ENCODE results near the gene KRTAP20-3.

KRTAP20-3 gene

DNA sequence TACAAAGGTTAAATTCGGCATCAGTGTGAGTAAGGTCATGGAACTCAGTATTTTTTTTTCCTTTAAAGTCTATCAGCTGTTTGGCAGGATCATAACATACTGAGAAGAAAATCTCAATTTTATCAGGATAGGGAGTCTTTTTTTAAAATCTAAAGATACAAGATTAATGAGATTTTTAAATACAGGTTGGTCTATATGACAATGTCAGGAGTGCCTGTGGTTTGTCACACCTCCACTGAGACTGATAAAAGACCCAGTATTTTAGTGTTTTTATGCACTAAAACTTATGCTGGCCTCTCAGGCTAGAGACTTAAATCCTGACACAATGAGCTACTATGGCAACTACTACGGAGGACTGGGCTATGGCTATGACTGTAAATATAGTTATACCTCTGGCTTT, at the start of gene KRTAP20-3:
KRTAP20-3 (plus strand) TSS at position 301 of the 400 bp plus-strand sequence.
- DNase-seq, result no peak

DNA sequence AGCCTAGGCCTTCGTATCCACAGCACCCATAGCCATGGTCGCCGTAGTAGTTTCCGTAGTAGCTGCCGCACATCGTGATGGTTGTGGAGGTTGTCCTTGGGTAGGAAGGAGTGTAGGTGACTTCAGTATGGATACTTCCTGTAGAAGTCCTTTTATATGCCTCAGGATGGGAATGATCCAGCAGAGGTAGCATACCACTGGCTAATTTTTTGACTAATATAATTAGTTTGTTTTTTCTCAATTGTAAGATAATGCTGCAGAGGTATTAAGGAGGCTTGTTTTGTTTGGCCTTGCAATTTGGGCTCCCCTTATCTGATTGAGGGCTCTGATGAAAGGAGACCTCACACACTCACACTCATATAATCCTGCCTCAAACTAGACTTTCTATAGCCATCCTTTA, 43.9 kb upstream of the KRTAP20-3 start, which contains the start of gene KRTAP6-2:
KRTAP6-2 (minus strand) TSS at position 101 of the 400 bp plus-strand sequence; CDS start at position 73, 28 bp downstream.
- DNase-seq, result no peak

DNA sequence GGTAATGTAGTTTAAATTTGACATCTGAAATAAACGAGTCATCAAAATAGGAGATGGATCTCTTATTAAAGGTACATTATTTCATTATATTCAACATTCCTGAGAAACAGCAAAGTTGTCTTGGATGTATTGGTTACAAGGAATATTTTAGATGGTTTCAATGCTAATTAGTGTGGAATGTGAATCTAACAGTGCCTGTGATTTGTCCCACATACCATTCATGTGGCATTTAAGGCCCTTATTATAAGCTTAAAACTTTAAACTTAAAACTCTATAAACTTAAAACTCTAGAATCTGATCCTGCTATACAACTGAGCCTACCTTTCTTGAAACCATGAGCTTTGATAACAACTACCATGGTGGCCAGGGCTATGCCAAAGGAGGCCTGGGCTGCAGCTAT, 41.9 kb upstream of the KRTAP20-3 start, which contains the start of gene KRTAP22-1:
KRTAP22-1 (plus strand) TSS at position 301 of the 400 bp plus-strand sequence.
- DNase-seq, result no peak

DNA sequence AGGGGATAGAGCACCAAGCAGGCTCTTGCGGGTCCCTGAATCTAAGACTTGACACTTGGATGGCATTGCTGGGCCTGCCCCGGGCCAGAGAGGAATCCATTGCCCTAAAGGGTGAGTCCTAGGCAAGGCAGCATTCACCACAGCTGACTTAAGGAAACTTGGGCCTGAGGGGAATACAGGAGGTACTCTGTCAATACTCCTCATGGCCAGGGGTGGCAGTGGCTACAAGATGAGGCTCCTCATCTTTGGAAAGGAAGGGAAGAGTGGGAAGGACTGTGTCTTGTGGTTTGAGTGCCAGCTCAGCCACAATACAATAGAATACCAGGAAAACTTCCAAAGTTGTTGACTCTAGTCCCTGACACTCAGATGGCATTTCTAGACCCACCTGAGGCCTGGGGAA, 36.7 kb upstream of the KRTAP20-3 start:
- DNase-seq, result no peak

DNA sequence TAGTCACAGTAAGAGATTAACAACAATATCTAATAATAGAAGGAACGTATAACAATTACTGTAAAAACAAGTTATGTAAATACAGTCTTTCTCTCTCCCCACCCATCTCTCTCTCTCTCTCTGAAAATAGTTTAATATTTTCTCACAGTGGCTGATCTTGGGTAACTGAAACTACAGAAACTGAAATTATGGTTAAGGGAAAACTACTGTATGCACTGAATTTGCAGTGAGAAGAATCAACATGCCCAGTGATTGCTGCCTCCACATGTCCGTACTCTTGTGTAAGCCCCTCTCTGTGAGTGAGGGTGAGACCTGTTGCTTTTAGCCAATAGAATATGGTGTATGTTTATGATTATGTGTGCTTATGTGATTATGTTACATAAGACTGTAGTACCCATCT, 30.5 kb upstream of the KRTAP20-3 start:
- no peak for DNase-seq

DNA sequence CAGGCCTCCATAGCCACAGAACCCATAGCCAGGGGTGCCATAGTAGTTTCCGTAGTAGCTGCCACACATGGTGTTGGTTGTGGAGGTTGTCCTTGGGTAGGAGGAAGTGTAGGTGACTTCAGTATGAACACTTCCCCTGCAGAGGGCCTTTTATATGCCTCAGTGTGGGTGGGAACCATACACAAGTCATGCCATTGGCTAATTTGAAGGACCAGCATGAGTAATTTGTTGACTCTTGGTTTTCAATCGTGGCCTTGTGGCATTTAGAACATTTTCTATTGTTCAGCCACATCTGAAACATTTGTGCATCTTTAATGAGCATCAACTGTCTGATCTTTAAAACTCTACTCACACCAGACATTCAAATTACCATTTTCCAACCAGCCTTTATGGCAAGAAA, 28.8 kb upstream of the KRTAP20-3 start, which contains the start of gene KRTAP6-1:
KRTAP6-1 (minus strand) TSS at position 95 of the 400 bp plus-strand sequence; CDS start at position 69, 26 bp downstream.
- no peak for DNase-seq

DNA sequence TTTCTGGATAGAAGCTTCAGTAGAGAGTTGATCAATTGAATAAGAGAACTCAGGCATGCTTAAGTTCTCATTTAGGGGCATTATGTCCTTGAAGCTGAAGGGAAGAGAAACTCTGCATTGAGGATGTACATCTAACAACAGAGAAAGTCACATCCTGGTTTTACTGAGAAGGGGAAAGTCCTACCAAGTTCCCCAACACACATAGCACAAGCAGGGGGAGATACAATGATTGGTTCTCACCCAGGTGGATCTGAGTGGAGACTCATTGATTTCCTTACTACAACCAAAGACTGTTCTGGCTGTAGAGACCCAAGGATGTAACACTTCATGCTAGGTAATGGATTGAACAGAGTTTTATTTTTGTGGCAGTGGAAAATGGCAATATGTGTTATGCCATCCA, 27.5 kb upstream of the KRTAP20-3 start:
- DNase-seq, result no peak

DNA sequence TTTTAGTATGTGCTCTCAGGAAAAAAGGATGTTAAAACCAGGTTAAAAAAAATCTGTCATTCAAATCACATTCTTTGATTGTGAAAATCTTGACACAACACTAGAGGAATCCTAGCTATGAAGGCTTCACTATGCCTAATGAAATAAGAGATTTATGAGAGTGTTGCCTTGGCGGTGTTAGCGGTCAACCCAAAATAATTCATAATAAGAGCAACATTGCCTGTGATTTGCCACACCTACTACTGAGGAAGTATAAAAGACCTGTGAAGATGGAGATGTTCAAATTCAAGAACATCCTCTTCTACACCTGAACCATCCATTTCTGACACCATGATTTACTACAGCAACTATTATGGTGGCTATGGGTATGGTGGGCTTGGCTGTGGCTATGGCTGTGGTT, 26.5 kb upstream of the KRTAP20-3 start, which contains the start of gene KRTAP20-1:
KRTAP20-1 (plus strand) TSS at position 301 of the 400 bp plus-strand sequence; CDS start at position 331, 30 bp downstream.
- no peak for DNase-seq

DNA sequence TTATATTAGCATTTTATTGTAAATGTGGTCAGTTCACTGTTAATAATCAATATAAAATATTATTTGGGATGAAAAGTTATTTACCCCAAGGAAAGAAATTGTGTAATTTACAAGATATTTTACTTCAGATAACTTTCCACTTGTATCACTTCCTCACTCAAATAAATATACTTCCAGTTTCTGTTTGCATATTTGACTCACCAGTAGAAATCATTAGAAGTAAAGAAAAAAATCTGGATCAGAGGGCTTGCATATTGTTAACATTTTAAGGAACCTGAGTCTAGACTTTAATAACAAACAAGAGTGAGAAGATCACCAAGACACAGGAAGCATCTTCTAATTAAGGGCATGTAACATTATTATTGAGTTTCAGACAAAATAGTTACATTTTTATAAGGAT, 22.6 kb upstream of the KRTAP20-3 start:
- no peak for DNase-seq

DNA sequence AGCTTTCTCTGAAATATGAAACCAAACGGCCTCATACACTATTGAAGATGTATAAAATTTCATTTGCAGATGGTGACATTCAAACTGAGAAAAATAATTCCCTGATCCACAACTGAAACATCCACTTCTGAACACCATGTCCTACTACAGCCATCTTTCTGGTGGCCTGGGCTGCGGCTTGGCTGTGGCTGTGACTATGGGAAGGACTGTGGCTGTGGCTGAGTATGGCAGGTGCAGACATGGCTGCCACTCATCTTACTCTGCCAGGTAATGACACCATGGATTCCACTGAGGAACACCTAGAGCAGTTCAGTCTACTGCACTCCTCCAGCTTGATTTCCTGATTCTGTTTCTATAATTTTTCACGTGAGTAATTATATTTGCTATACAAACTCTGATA, 22.1 kb upstream of the KRTAP20-3 start, which contains the start of gene KRTAP20-4:
KRTAP20-4 (plus strand) TSS at position 106 of the 400 bp plus-strand sequence.
- no peak for DNase-seq

DNA sequence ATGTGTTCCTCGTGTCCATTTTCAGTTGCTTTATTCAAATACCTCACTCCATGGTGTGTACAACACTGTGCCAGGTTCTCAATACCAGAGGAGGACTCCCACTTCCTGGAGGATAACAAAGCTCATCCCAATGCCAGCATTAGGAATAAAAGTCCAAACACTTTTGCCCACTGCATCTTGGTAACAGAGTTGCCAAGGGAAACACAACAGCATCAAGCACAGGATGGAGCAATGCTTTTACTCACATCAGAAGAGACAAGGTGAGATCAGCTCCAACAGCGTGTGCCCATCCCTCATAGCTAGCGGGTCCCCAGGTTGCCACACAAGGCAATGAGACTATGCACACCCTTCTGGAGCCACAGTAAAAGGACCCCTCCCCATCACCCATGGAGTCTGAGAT, 19.3 kb upstream of the KRTAP20-3 start:
- no peak for DNase-seq

DNA sequence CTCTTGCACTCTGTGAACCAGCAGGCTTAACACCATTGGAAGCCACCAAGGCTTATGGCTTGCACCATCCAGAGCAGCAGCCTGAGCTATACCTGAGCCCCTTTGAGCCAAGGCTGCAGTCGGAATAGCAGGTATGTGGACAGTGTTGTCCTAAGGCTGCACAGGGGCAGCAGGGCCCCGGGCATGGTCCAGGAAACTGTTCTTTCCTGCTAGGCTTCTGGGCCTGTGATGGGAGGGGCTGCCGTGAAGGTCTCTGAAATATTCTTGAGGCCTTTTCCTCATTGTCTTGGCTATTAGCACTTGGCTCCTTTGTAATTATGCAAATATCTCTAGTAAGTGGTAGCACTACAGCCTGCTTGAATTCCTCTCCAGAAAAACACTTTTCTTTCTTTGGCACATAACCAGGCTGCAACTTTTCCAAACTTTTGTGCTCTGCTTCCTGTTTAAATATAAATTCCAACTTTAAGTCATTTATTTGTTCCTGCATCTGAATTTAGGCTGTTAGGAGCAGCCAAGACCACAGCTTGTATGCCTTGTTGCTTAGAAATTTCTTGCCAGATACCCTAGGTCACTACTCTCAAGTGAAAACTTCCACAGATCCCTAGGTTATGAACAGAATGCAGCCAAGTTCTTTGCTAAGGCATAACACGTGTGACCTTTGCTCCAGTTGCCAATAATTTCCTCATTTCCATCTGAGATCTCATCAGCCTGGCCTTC, 17.1 kb upstream of the KRTAP20-3 start:
- DNase-seq, result no peak

DNA sequence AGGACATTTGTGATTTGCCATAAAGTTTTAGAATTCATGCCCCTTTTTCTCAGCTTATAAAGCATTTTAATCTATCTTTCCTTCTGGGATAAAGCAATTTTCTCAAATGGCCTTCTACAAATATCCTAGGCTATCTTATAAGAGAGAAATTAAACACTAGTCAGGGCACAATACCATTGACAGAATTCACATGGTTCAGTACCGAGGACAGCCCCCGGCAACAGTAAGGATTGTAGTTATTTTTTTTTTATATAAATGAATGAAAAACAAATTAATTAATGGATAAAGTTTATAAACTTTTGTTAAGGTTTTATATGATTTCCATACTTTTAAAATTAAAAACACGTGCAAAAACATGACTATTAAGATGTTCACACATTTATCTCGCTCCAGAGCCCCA, 14.6 kb upstream of the KRTAP20-3 start:
- no peak for DNase-seq

DNA sequence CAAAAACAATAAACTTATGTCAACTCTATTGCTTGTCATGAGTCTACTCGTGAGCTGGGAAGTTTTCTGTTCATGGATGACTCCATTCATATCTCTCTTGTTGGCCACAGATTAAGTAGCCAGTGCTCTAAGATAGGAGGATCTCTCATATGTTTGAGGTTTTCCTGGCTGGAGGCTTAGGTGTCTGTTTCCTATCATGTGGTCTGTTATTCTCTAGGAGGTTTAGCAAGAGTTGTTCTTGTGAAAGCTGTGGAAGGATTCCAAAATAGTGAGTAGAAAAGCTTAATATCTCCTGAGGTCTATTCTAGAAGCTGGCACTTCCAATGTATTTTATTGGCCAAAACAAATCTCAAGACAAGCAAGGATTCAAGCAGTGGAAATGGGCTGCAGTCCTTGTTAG, 13.5 kb upstream of the KRTAP20-3 start:
- DNase-seq, result no peak

DNA sequence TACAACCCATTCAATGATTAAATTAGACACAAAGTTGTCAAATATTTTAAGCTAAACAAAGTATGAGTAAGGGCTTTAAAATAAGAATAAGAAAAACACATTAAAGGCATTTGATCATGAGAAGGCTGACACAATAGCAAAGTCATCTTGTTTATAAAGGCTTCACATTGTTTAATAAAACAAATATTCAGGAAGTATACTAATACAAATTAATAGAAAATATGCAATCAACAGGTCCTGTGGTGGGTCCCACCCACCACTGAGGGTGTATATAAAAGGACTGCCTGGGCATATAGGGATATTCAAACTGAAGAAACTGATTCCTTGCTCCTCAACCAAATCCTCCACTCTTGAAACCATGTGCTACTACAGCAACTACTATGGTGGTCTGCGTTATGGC, 7.8 kb upstream of the KRTAP20-3 start, which contains the start of gene KRTAP20-2:
KRTAP20-2 (plus strand) TSS at position 301 of the 400 bp plus-strand sequence; CDS start at position 359, 58 bp downstream.
- DNase-seq, result no peak

DNA sequence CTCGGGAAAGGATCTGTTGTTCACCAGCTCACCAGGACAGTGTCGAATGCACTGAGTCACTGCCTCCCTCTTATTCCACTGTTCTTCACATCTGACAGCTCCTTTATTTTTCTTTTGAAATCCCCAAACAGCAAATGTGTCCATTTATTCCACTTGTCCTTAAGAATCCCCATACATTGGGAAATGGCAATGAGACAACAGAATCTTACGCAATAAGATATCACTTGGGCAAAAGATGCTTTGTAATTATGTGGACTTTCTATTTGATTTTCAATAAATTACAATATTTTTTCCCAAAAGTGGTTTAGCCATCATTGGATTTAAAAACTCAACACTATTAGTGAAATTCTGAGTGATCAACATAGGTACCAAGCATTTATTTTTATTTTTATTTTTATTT, 4.0 kb upstream of the KRTAP20-3 start:
- DNase-seq, result no peak

DNA sequence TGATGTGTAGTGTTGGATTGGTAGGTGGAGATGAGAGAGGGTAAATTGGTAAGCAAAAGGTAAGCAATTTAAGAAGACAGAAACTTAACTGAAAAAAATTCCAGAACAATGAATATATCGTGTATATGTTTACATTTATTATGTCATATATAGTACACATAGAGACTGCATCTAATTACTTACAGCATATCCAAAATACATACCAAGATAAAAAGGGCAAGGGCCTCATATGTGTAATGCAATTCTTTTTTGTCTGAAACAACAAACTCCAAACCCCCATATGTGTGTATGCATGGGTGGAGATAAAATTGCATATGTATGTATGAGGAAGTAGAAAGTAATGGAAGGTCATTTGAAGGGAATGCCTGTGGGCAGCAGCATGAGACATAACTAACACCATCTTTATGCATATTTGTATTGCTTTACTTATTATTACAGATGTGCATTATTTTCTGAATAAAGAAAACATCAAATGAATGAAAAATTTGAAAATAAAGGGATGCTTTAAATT, 4.3 kb downstream of the KRTAP20-3 start:
- DNase-seq, result no peak

DNA sequence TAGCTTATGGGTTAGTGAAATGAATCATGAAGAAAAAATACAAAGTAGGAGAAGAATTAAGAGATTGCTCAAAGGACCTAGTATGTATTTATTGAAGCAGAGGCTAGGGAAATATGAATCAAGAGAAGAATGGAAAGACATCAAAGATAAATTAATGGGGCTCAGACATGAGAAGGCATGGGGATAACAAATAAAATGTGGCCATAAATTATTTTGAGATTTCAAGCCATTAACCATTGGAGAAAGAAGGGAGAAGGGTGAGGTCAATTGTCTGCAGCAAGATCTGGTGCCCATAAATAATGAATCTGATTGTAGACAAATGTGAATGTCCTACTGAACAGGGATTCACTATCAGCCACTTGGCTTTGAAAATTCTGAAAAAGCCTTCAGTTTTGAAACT, 10.2 kb downstream of the KRTAP20-3 start:
- DNase-seq, result no peak

DNA sequence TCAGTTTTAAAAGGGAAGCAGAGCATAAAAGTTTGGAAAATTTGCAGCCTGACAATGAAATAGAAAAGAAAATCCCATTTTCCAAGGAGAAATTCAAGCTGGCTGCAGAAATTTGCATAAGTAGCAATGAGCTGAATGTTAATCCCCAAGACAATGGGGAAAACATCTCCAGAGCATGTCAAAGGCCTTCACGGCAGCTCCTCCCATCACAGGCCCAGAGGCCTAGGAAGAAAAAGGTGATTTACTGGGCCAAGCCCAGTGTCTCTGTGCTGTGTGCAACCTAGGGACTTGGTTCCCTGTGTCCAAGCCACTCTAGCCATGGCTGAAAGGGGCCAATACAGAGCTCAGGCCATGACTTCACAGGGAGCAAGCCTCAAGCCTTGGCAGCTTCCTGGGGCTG, 26.1 kb downstream of the KRTAP20-3 start:
- no peak for DNase-seq

DNA sequence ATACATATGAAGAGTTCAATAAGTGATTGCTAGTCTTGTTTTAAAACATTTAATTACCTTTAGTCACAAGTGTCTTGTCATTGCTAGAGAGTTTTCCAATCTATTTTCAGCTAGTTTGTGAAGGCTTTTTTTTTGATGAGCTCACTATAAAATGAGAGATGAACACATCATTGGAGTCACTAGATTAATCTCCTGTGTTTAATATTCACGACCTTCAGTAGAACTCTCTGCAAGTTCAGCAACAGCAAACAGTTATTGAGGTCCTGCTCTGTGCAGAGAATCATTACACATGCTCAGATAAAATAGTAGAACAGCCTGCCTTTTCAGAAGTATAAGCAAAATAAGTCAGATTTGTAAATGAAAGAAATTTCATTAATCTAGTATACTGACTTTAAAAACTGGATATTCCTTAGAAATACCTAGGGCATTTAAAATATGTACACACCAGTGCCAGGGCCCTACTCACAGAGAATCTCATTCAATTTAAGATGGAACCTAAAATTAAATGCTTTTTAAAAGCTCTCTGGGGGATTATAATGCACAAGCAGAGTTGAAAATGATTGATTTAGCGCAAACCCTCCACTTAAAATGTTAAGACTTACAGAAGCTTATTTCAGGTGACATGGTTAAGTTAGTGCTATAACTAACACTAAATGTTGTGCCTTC, 30.5 kb downstream of the KRTAP20-3 start:
- no peak for DNase-seq

DNA sequence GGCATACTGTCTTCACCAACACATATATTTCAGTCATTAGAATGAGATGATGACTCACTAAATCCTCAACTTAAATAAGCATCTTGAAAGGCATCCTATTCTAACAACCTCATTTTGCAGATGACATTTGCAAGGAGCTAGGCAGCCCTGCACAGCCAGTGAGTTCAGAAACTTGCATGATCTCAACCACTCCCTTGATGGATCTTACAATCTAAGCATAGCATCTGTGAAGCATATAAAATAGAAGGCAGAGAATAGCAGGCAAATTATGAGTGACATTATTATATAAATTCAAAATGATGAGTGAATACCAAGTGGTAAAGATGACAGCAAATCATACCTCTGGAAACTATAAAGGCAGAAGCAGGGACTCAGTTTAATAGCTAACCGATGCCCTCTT, 31.6 kb downstream of the KRTAP20-3 start:
- DNase-seq, result no peak

DNA sequence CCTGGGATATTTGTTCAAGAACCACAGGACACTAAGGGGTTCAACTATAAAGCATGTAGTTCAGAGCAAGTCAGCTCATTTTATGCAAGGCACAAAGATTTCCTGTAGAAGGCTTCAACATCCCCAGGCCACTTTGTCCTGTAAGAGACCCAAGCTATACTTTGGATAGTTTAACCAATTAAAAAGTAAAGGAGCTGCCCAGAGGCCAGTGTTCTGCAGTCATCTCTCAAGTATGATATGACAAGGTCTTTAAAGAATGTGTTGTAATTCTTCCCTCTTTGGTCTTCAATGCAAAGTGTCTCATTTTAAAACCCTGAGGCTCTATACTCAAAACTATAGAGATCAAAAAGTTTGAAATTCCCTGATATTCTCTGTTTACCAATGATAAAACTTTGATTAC, 34.1 kb downstream of the KRTAP20-3 start:
- no peak for DNase-seq

DNA sequence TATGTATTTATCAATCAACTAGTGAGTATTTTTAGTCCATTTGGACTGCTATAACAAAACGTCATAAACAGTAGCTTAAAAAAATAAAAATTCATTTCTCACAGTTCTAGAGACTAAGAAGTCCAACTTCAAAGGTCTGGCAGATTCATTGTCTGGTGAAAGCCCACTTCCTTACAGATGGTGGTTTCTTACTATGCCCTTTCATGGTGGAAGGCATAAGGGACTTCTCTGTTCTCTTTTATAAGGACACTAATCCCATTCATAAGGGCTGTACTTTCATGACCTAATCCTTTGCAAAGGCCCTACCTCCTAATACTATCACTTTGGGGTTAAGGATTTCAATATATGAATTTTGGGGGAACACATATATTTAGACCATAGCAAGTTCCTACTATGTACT, 37.9 kb downstream of the KRTAP20-3 start:
- DNase-seq, result no peak

DNA sequence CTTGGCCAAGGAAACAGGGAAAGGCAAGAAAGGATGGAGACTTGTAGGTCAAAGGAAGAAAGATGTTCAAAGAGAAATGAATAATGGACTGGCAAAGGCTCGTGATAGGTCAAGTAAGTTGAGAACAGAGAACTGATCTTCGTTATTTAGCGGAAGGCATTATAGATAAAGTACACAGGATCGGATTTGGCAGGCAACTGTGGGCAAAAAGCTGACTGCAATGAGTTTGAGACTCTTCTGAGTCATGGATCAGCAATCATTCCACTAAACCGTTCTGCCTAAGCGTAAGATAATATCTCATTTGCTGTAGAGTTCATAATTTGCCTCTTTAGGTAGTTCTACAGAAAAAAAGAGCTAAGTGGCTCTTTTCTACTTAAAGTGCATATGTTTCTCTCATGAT, 41.8 kb downstream of the KRTAP20-3 start:
- DNase-seq, result no peak

All from kidney glomerular epithelial cell (primary cell).